Activated B cell treated with CpG ODN at 0.5 μM for 24 hours (primary cell): Measurements from ENCODE around the gene HEMK1. TPM values are rescaled to one million over a fixed set of nuclear protein-coding genes. Genes with fewer than 3 reads are reported as not detected.

Experiments used
- ATAC-seq: fragments of 200-7000 bp; cut with Tn5 transposase; one replicate; pipeline ENCODE4 v1.10.0; 2021; ENCODE audit warnings: low read depth, mild to moderate bottlenecking, moderate library complexity
- CTCF ChIA-PET: fragments of 350-600 bp; sonication (Branson Sonifier 250); formaldehyde crosslinking; loops from one replicate; lab custom pipeline; 2021; ENCODE audit warnings: antibody characterized with exemption; lab: Charles Lee
- POLR2A ChIA-PET: fragments of 350-600 bp; sonication (Branson Sonifier 250); formaldehyde crosslinking; loops from one replicate; lab custom pipeline; 2021; ENCODE audit warnings: antibody characterized with exemption; lab: Charles Lee
- DNase-seq: peaks from one replicate; pipeline ENCODE4 v3.0.0; 2022
- H3K27ac Mint-ChIP-seq: one replicate; pipeline ENCODE4 v1.8.0; 2020; ENCODE audit warnings: mixed read lengths
- H3K27me3 Mint-ChIP-seq: one replicate; pipeline ENCODE4 v1.8.0; 2021; ENCODE audit warnings: mixed read lengths
- H3K36me3 Mint-ChIP-seq: one replicate; pipeline ENCODE4 v1.8.0; 2021; ENCODE audit warnings: low read depth, mixed read lengths
- H3K4me1 Mint-ChIP-seq: one replicate; pipeline ENCODE4 v1.8.0; 2021; ENCODE audit warnings: mixed read lengths
- H3K4me3 Mint-ChIP-seq: one replicate; pipeline ENCODE4 v1.8.0; 2020; ENCODE audit warnings: mild to moderate bottlenecking, mixed read lengths
- H3K9me3 Mint-ChIP-seq: one replicate; pipeline ENCODE4 v1.8.0; 2020; ENCODE audit warnings: mixed read lengths
- CTCF ChIP-seq: fragments of 200-600 bp; IDR thresholded peaks from one replicate; pipeline ENCODE4 v1.8.0; 2022; ENCODE audit warnings: antibody characterized with exemption, mild to moderate bottlenecking
- intact Hi-C: fragments of 100-400 bp; cut with micrococcal nuclease; formaldehyde crosslinking; loops from one replicate; pipeline ENCODE4 v1.15.1; 2024
- total RNA-seq: library from RNA; stranded (reverse); gene quantifications from 2 replicates; pipeline ENCODE4 v1.2.3, GENCODE V29; 2022

HEMK1 gene
- total RNA-seq, 1 donor from 2014 or later = 26.9 TPM

- no peak overlapping the region for H3K4me3 Mint-ChIP-seq
- POLR2A ChIA-PET = interaction anchor here (0.6 to 1.5 kb wide), 2 partner anchors 11 to 55 kb away, joined by 3 to 5 read pairs; partner anchors contain the start of gene HEMK1
- H3K9me3 Mint-ChIP-seq = no peaks in the 10 kb centered on the region
- CTCF ChIA-PET = interaction anchor here (1.0 to 1.3 kb wide), 2 partner anchors 27 to 82 kb away, joined by 3 read pairs; no protein-coding TSS in a partner anchor
- no peak for DNase-seq
- intact Hi-C loops = no loop called here
- ATAC-seq = peak; percentile 61
- peaks cover 7% of the 10 kb centered on the region for H3K36me3 Mint-ChIP-seq
- H3K4me1 Mint-ChIP-seq = peaks cover 48% of the 10 kb centered on the region
- no peaks in the 10 kb centered on the region for H3K27me3 Mint-ChIP-seq
- peak overlapping the region; percentile 78 for H3K27ac Mint-ChIP-seq
- TF ChIP-seq CTCF = no peak
These were observed 54.6 kb downstream of the HEMK1 start for GRCh38 chr3:50623840-50624474.

- no peak for DNase-seq
- no peak for TF ChIP-seq CTCF
- H3K27ac Mint-ChIP-seq = no peak overlapping the region
- no peaks in the 10 kb centered on the region for H3K27me3 Mint-ChIP-seq
- intact Hi-C loops = no loop called here
- peaks cover 7% of the 10 kb centered on the region for H3K36me3 Mint-ChIP-seq
- no peak for ATAC-seq
- no peak overlapping the region for H3K4me3 Mint-ChIP-seq
- H3K4me1 Mint-ChIP-seq = peaks cover 42% of the 10 kb centered on the region
- ChIA-PET CTCF (interaction anchor here (1.3 kb wide), 1 partner anchor 83 kb away, joined by 3 read pairs; no protein-coding TSS in a partner anchor), POLR2A (interaction anchor here (1.5 kb wide), 1 partner anchor 56 kb away, joined by 5 read pairs; the partner anchor contains the start of gene HEMK1)
- no peaks in the 10 kb centered on the region for H3K9me3 Mint-ChIP-seq
These were observed 55.3 kb downstream of the HEMK1 start for GRCh38 chr3:50624634-50625033.

DNA sequence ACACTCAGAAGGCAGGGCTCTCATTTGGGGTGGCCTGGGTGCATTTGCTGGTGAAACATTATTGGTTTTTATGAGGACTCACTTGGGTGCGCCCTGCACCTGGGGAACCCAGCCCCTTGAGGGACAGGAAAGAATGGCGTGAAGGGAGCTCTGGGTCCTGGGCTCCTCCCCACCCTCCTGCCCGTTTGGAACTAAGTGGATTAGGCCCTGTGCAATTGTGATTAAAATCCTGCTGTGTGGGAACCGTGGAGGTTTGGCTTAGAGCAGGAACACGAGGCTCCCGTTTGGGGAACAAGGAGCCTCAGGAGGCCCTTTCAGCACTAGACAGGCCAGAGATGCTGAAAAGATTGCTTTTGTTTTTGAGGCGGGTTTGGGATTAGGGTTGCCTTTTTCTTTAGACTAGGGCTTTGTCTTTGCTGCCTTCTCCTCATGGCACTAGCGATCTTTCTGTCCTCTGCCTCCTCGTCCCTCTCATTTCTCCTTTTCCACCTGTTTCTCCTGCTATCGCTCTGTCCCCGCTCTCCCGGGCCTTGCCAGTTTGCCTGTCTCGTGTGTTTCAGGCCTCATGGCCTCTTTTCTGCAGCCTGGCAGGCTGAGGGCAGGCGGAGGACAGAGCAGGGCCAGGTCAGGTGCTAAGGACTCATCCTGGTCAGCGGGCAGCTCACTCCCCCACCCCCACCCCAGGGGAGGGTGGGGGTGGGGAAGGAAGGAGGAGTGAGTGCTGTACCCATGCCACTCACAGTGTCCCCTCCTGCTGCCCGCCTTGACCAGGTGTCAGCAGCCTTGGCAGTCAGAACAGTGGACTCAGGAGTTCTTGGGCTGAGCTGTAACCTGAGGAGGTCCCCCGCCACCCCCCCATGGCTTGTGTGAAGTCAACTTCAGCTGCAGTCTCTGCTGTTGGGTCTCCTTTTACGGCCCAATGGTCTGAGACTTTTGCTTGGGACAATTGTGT, 56.2 kb downstream of the HEMK1 start:
- intact Hi-C loops = no loop called here
- Mint-ChIP-seq H3K36me3 (peaks cover 5% of the 10 kb centered on the region), H3K9me3 (no peaks in the 10 kb centered on the region), H3K4me1 (peaks cover 37% of the 10 kb centered on the region), H3K4me3 (no peak overlapping the region), H3K27me3 (no peaks in the 10 kb centered on the region), H3K27ac (no peak overlapping the region)
- POLR2A ChIA-PET = no interaction called here
- DNase-seq (no peak), ATAC-seq (no peak)
- CTCF ChIA-PET = interaction anchor here (1.1 kb wide), 1 partner anchor 10 kb away, joined by 5 read pairs; no protein-coding TSS in a partner anchor
- no peak for TF ChIP-seq CTCF

GRCh38 chr3:50626401-50626800, 57.1 kb downstream of the HEMK1 start:
- Mint-ChIP-seq H3K27ac (no peak overlapping the region), H3K27me3 (no peaks in the 10 kb centered on the region), H3K4me1 (peaks cover 38% of the 10 kb centered on the region), H3K36me3 (no peaks in the 10 kb centered on the region), H3K9me3 (no peaks in the 10 kb centered on the region), H3K4me3 (no peak overlapping the region)
- ChIA-PET CTCF (interaction anchor here (1.1 kb wide), 1 partner anchor 11 kb away, joined by 5 read pairs; no protein-coding TSS in a partner anchor), POLR2A (interaction anchor here (0.6 kb wide), 1 partner anchor 57 kb away, joined by 3 read pairs; the partner anchor contains the start of gene HEMK1)
- no peak for TF ChIP-seq CTCF
- DNase-seq (no peak), ATAC-seq (no peak)
- intact Hi-C loops = no loop called here
